Medulla oblongata (tissue), 1 donor: ENCODE results near the gene LIN7A.

ENCODE experiments used
- DNase-seq: peaks from one replicate; pipeline ENCODE4 v3.0.0-alpha.2; 2015; ENCODE audit errors: extremely low spot score

Gene LIN7A

DNA sequence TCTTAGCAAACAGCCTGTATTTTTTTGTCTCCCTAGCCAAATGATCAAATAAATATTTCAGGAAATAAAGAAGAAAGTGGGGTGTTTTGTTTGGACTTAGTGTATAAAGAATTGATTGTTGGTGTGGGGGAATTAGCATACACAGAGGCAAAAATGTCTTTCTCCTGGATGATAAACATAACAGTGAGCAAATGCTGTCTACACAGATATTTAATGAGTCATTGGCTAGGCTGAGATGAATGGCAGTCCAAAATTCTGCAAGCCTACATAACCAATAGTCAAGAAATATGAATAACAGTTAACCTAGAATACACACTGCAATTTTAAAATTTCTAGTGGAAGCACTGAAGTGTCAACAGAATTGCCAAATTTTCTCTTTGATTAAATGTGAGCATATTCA lies 185.3 kb downstream of the LIN7A start:
- no peak for DNase-seq

DNA sequence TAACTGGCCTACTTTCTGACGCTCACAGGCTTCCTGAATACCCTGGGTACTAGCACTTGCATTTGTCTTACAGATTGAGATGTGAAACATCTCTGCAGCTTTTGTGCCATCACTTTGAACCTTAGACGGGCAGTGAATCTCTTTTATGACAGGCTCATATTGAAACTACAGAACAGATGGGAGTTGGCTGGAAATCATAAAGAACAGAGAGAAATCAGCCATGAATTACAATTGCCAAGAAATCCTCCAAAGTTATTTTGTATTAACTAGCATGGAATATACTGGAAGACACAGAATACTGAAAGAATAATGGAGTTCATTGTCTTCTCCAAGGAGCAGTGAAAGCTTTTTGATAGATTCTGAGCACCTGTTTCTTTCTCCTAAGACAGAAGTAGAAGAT lies 188.3 kb downstream of the LIN7A start:
- no peak for DNase-seq

- DNase-seq, result no peak
Measured at GRCh38 chr12:80747800-80748199, 189.9 kb downstream of the LIN7A start.

GRCh38 chr12:80745851-80746505 lies 191.8 kb downstream of the LIN7A start:
- no peak for DNase-seq
